ENCODE data around the gene DTX1. TPM values are rescaled to one million over a fixed set of nuclear protein-coding genes. Genes with fewer than 3 reads are reported as not detected.

Gene DTX1
- total and polyA plus RNA-seq, 2 donors (not counting 3 experiments of a cell fraction or from before 2014, with no cell fraction given): 0.06 to 0.22 TPM

GRCh38 chr12:113070117-113070906 lies 13.8 kb downstream of the DTX1 start:
- POLR2A ChIA-PET: no interaction called here
- FAIRE-seq: no peak
- H3K4me1 ChIP-seq (ENCODE audit: control insufficient read depth, extremely low read depth, insufficient read depth, low read length): no peaks in the 10 kb centered on the region
- H3K9me3 ChIP-seq (replicated peaks; ENCODE audit: control insufficient read depth, insufficient read depth, low read length): no peaks in the 10 kb centered on the region
- CTCF ChIA-PET: interaction anchor here (0.7 to 1.2 kb wide), 3 partner anchors 77 to 104 kb away, joined by 3 to 4 read pairs (median 3); no protein-coding TSS in a partner anchor
- no peaks in the 10 kb centered on the region for H3K79me2 ChIP-seq (ENCODE audit: control insufficient read depth, insufficient read depth, low read length)
- H3K9me1 ChIP-seq (replicated peaks; ENCODE audit: control insufficient read depth, extremely low read depth, insufficient read depth, low read length): no peaks in the 10 kb centered on the region
- no peak overlapping the region for H3K9ac ChIP-seq (replicated peaks; ENCODE audit: extremely low read depth, insufficient read depth, low read length)
- dilution Hi-C loops (cut with MboI; ENCODE audit: extremely low pct_ligation_motif_present, low sequenced_read_pairs) (no loop called here), intact Hi-C loops (cut with micrococcal nuclease) (no loop called here)
- no peaks in the 10 kb centered on the region for H3K36me3 ChIP-seq (ENCODE audit: control insufficient read depth in 2 of 2, extremely low read depth in 1 of 2, insufficient read depth in 2 of 2, low read length in 2 of 2)
- no peak overlapping the region for H3K4me2 ChIP-seq (ENCODE audit: insufficient read depth, low read length)
- no peak overlapping the region for H3K27ac ChIP-seq (ENCODE audit: insufficient read depth, low read depth, low read length)
- H3K27me3 ChIP-seq (ENCODE audit: control insufficient read depth in 2 of 2, insufficient read depth in 2 of 2, low read length in 2 of 2): peaks cover 0 to 1% of the 10 kb centered on the region in 2 experiments
- no peak overlapping the region for H2AFZ ChIP-seq (ENCODE audit: low read depth, low read length)
- BruUV-seq (replicated peaks): no TSS peak
- H3K4me3 ChIP-seq (replicated peaks in 1 of 3; ENCODE audit: insufficient read depth in 1 of 3, low read depth in 1 of 3, low read length in 3 of 3): no peak overlapping the region
- H4K20me1 ChIP-seq (replicated peaks; ENCODE audit: control insufficient read depth, extremely low read depth, insufficient read depth, low read length): no peaks in the 10 kb centered on the region
- no peak for TF ChIP-seq FOS (IDR thresholded peaks at IDR 0.05; ENCODE audit: borderline replicate concordance, insufficient read depth, low read length)
- no peak for TF ChIP-seq POLR2A (IDR thresholded peaks at IDR 0.05; ENCODE audit: low read depth, low read length)
- no peak for TF ChIP-seq EZH2 (IDR thresholded peaks at IDR 0.05; ENCODE audit: borderline replicate concordance, low read depth, low read length, severe bottlenecking)
- no peak for DNase-seq (ENCODE audit: low read depth, low spot score)

GRCh38 chr12:113071135-113072112 lies 14.9 kb downstream of the DTX1 start:
- no peaks in the 10 kb centered on the region for H3K9me1 ChIP-seq (replicated peaks; ENCODE audit: control insufficient read depth, extremely low read depth, insufficient read depth, low read length)
- H3K4me2 ChIP-seq (ENCODE audit: insufficient read depth, low read length): no peak overlapping the region
- H3K27ac ChIP-seq (ENCODE audit: insufficient read depth, low read depth, low read length): no peak overlapping the region
- intact Hi-C loops (cut with micrococcal nuclease) (no loop called here), dilution Hi-C loops (cut with MboI; ENCODE audit: extremely low pct_ligation_motif_present, low sequenced_read_pairs) (no loop called here)
- BruUV-seq (replicated peaks): no TSS peak
- FAIRE-seq (no peak), DNase-seq (ENCODE audit: low read depth, low spot score) (no peak)
- TF ChIP-seq POLR2AphosphoS5 (IDR thresholded peaks at IDR 0.05; ENCODE audit: insufficient read depth, low read depth, low read length) (no peak), MAX (IDR thresholded peaks at IDR 0.05; ENCODE audit: insufficient read depth, insufficient read length) (no peak), POLR2A (IDR thresholded peaks at IDR 0.05; ENCODE audit: low read depth, low read length) (no peak), FOS (IDR thresholded peaks at IDR 0.05; ENCODE audit: borderline replicate concordance, insufficient read depth, low read length) (no peak), CTCF (IDR thresholded peaks at IDR 0.05; ENCODE audit: extremely low read depth in 1 of 2, insufficient read depth in 1 of 2, low read depth in 1 of 2, low read length in 2 of 2) (no peak), JUN (IDR thresholded peaks at IDR 0.05; ENCODE audit: borderline replicate concordance, insufficient read depth, insufficient read length, low read depth) (no peak), MYC (IDR thresholded peaks at IDR 0.05; ENCODE audit: low read depth, low read length) (no peak), EZH2 (IDR thresholded peaks at IDR 0.05; ENCODE audit: borderline replicate concordance, low read depth, low read length, severe bottlenecking) (no peak), GATA2 (IDR thresholded peaks at IDR 0.05; ENCODE audit: insufficient read depth, insufficient read length, low read depth, low read length) (no peak)
- H3K79me2 ChIP-seq (ENCODE audit: control insufficient read depth, insufficient read depth, low read length): no peaks in the 10 kb centered on the region
- POLR2A ChIA-PET: no interaction called here
- CTCF ChIA-PET: interaction anchor here (1.1 kb wide), 1 partner anchor 79 kb away, joined by 3 read pairs; no protein-coding TSS in a partner anchor
- H3K4me1 ChIP-seq (ENCODE audit: control insufficient read depth, extremely low read depth, insufficient read depth, low read length): no peaks in the 10 kb centered on the region
- no peak overlapping the region for H3K4me3 ChIP-seq (replicated peaks in 1 of 3; ENCODE audit: insufficient read depth in 1 of 3, low read depth in 1 of 3, low read length in 3 of 3)
- no peak overlapping the region for H3K9ac ChIP-seq (replicated peaks; ENCODE audit: extremely low read depth, insufficient read depth, low read length)
- no peaks in the 10 kb centered on the region for H3K9me3 ChIP-seq (replicated peaks; ENCODE audit: control insufficient read depth, insufficient read depth, low read length)
- H3K36me3 ChIP-seq (ENCODE audit: control insufficient read depth in 2 of 2, extremely low read depth in 1 of 2, insufficient read depth in 2 of 2, low read length in 2 of 2): no peaks in the 10 kb centered on the region
- no peaks in the 10 kb centered on the region for H4K20me1 ChIP-seq (replicated peaks; ENCODE audit: control insufficient read depth, extremely low read depth, insufficient read depth, low read length)
- no peak overlapping the region for H2AFZ ChIP-seq (ENCODE audit: low read depth, low read length)
- peaks cover 0 to 2% of the 10 kb centered on the region in 2 experiments for H3K27me3 ChIP-seq (ENCODE audit: control insufficient read depth in 2 of 2, insufficient read depth in 2 of 2, low read length in 2 of 2)
